Measurements from ENCODE around the gene NKX3-2. TPM values are rescaled to one million over a fixed set of nuclear protein-coding genes. Genes with fewer than 3 reads are reported as not detected.

NKX3-2 gene
- total RNA-seq, 1 donor from 2014 or later: 5.9 TPM

GRCh38 chr4:13527192-13527980 lies 16.9 kb downstream of the NKX3-2 start:
- Histone ChIP-seq H3K79me2 (ENCODE audit: insufficient read depth, low read length) (no peaks in the 10 kb centered on the region), H3K4me3 (ENCODE audit: insufficient read depth, low read depth, low read length) (no peak overlapping the region), H2AFZ (ENCODE audit: low read depth, low read length) (no peak overlapping the region), H3K9ac (ENCODE audit: low read length) (no peak overlapping the region), H3K36me3 (ENCODE audit: insufficient read depth, low read length) (no peaks in the 10 kb centered on the region), H3K9me3 (ENCODE audit: insufficient read depth, low read depth, low read length) (peaks cover 12% of the 10 kb centered on the region), H3K27me3 (ENCODE audit: insufficient read depth, low read length) (peaks cover 96% of the 10 kb centered on the region), H3K27ac (ENCODE audit: low read depth, low read length) (no peak overlapping the region), H4K20me1 (ENCODE audit: insufficient read depth, low read length) (peaks cover 1% of the 10 kb centered on the region), H3K4me1 (ENCODE audit: insufficient read depth, low read length) (peaks cover 7% of the 10 kb centered on the region), H3K4me2 (ENCODE audit: low read length) (no peak overlapping the region)
- peaks cover 9% of the 10 kb centered on the region for H3K27me3 Mint-ChIP-seq (ENCODE audit: low read depth, unreplicated experiment)
- TF ChIP-seq CTCF (IDR thresholded peaks at IDR 0.05; ENCODE audit: insufficient read depth, low read depth, low read length) (no peak), EZH2 (IDR thresholded peaks at IDR 0.05; ENCODE audit: insufficient read depth, low read length) (peak; percentile 65)
- peaks cover 4% of the 10 kb centered on the region for H3K4me1 Mint-ChIP-seq (ENCODE audit: low read depth, unreplicated experiment)
- H3K36me3 Mint-ChIP-seq (ENCODE audit: low read depth, unreplicated experiment): no peaks in the 10 kb centered on the region
- H3K27ac Mint-ChIP-seq (ENCODE audit: unreplicated experiment): no peak overlapping the region
- peaks cover 6% of the 10 kb centered on the region for H3K9me3 Mint-ChIP-seq (ENCODE audit: unreplicated experiment)
- FAIRE-seq (no peak), DNase-seq (ENCODE audit: low read depth) (no peak)
- H3K4me3 Mint-ChIP-seq (ENCODE audit: unreplicated experiment): no peak overlapping the region

- no peak for DNase-seq (ENCODE audit: low read depth)
- no peaks in the 10 kb centered on the region for H3K36me3 ChIP-seq (ENCODE audit: insufficient read depth, low read length)
- H3K36me3 Mint-ChIP-seq (ENCODE audit: low read depth, unreplicated experiment): no peaks in the 10 kb centered on the region
- H3K4me3 ChIP-seq (ENCODE audit: insufficient read depth, low read depth, low read length): no peak overlapping the region
- peaks cover 2% of the 10 kb centered on the region for H3K4me1 Mint-ChIP-seq (ENCODE audit: low read depth, unreplicated experiment)
- no peaks in the 10 kb centered on the region for H3K79me2 ChIP-seq (ENCODE audit: insufficient read depth, low read length)
- peaks cover 96% of the 10 kb centered on the region for H3K27me3 ChIP-seq (ENCODE audit: insufficient read depth, low read length)
- H3K9me3 ChIP-seq (ENCODE audit: insufficient read depth, low read depth, low read length): peaks cover 12% of the 10 kb centered on the region
- H4K20me1 ChIP-seq (ENCODE audit: insufficient read depth, low read length): no peaks in the 10 kb centered on the region
- H2AFZ ChIP-seq (ENCODE audit: low read depth, low read length): no peak overlapping the region
- no peak for FAIRE-seq
- no peak overlapping the region for H3K9ac ChIP-seq (ENCODE audit: low read length)
- H3K4me3 Mint-ChIP-seq (ENCODE audit: unreplicated experiment): no peak overlapping the region
- TF ChIP-seq CTCF (IDR thresholded peaks at IDR 0.05; ENCODE audit: insufficient read depth, low read depth, low read length) (no peak), EZH2 (IDR thresholded peaks at IDR 0.05; ENCODE audit: insufficient read depth, low read length) (no peak)
- no peak overlapping the region for H3K4me2 ChIP-seq (ENCODE audit: low read length)
- peaks cover 9% of the 10 kb centered on the region for H3K27me3 Mint-ChIP-seq (ENCODE audit: low read depth, unreplicated experiment)
- no peak overlapping the region for H3K27ac ChIP-seq (ENCODE audit: low read depth, low read length)
- H3K27ac Mint-ChIP-seq (ENCODE audit: unreplicated experiment): no peak overlapping the region
- peaks cover 6% of the 10 kb centered on the region for H3K9me3 Mint-ChIP-seq (ENCODE audit: unreplicated experiment)
- H3K4me1 ChIP-seq (ENCODE audit: insufficient read depth, low read length): peaks cover 7% of the 10 kb centered on the region
Measured at GRCh38 chr4:13526658-13527057, 17.6 kb downstream of the NKX3-2 start.
